H54 (cell line): ENCODE measurements around the gene ZNF333.
"Not testable (repeated sequence)": the region's sequence is repeated elsewhere in the genome, so short reads cannot be mapped to it uniquely, and the experiment has no call there.

ENCODE experiments used
- DNase-seq: peaks from one replicate; pipeline ENCODE4 v3.0.0; 2011; ENCODE audit warnings: low spot score, mixed read lengths; ENCODE audit not compliant: insufficient read length
- FAIRE-seq: peaks from 3 replicates; lab custom pipeline; 2011; peaks lifted over from hg19 to GRCh38; lab: Jason Lieb, UNC
- POLR2A ChIP-seq: IDR thresholded peaks from 2 replicates; pipeline ENCODE4 v1.6.1; 2011; ENCODE audit warnings: low read depth, mild to moderate bottlenecking, low read length

The ZNF333 gene

GRCh38 chr19:14767466-14767971 is 77.7 kb downstream of the ZNF333 start:
- no peak for TF ChIP-seq POLR2A
- DNase-seq, result no peak
- FAIRE-seq, result no peak

GRCh38 chr19:14768001-14768400 is 78.2 kb downstream of the ZNF333 start:
- DNase-seq (no peak), FAIRE-seq (no peak)
- no peak for TF ChIP-seq POLR2A

- no peak for TF ChIP-seq POLR2A
- DNase-seq (no peak), FAIRE-seq (no peak)
These were observed 79.4 kb downstream of the ZNF333 start for GRCh38 chr19:14769201-14769600.

- TF ChIP-seq POLR2A, result no peak
- DNase-seq (no peak), FAIRE-seq (no peak)
These were observed 80.3 kb downstream of the ZNF333 start for GRCh38 chr19:14770136-14770535.

- no peak for FAIRE-seq
- no peak for DNase-seq
These were observed 81.3 kb downstream of the ZNF333 start for GRCh38 chr19:14770944-14771839.

GRCh38 chr19:14772467-14772866 is 82.6 kb downstream of the ZNF333 start:
- FAIRE-seq (no peak), DNase-seq (no peak)
- TF ChIP-seq POLR2A, result no peak

More at GRCh38 chr19:14770944-14771839, 81.3 kb downstream of the ZNF333 start:
- no peak for TF ChIP-seq POLR2A

GRCh38 chr19:14772995-14773394 is 83.1 kb downstream of the ZNF333 start:
- DNase-seq (no peak), FAIRE-seq (no peak)
- TF ChIP-seq POLR2A, result no peak

- not testable (repeated sequence) for FAIRE-seq, DNase-seq
These were observed 83.9 kb downstream of the ZNF333 start for GRCh38 chr19:14773722-14774121.

GRCh38 chr19:14774373-14774772 is 84.5 kb downstream of the ZNF333 start:
- no peak for TF ChIP-seq POLR2A
- FAIRE-seq, result no peak
- no peak for DNase-seq

- FAIRE-seq, DNase-seq: not testable (repeated sequence)
These were observed 85.5 kb downstream of the ZNF333 start for GRCh38 chr19:14775326-14775725.

GRCh38 chr19:14775869-14776586 is 86.2 kb downstream of the ZNF333 start:
- TF ChIP-seq POLR2A, result no peak

GRCh38 chr19:14777645-14778044 is 87.8 kb downstream of the ZNF333 start:
- DNase-seq, FAIRE-seq: not testable (repeated sequence)

More at GRCh38 chr19:14775869-14776586, 86.2 kb downstream of the ZNF333 start:
- DNase-seq (no peak), FAIRE-seq (no peak)

GRCh38 chr19:14778110-14778845 is 88.4 kb downstream of the ZNF333 start, which contains the start of gene ADGRE2:
TSS of gene ADGRE2 (minus strand) at chr19:14778560. CDS start at chr19:14776756, 1,804 bp downstream.
- DNase-seq, FAIRE-seq: not testable (repeated sequence)
